H9 (cell line): ENCODE measurements around the gene HIBCH. TPM values are rescaled to one million over a fixed set of nuclear protein-coding genes. Genes with fewer than 3 reads are reported as not detected.

Source experiments
- DNase-seq: peaks from one replicate; pipeline ENCODE4 v3.0.0-alpha.2; 2017
- H2AFZ ChIP-seq: one replicate; pipeline ENCODE4 v1.6.1; 2013; ENCODE audit warnings: mild to moderate bottlenecking, low read length, control low read depth, moderate library complexity
- H2AK5ac ChIP-seq: 2 replicates; pipeline ENCODE4 v1.6.1; 2013; ENCODE audit warnings: low read length, control low read depth, mixed read lengths; ENCODE audit not compliant: insufficient read length
- H2BK120ac ChIP-seq: one replicate; pipeline ENCODE4 v1.6.1; 2013; ENCODE audit warnings: low read depth, mild to moderate bottlenecking, low read length, control low read depth, inconsistent platforms; ENCODE audit not compliant: poor library complexity, severe bottlenecking
- H2BK12ac ChIP-seq: 2 replicates; pipeline ENCODE4 v1.6.1; 2013; ENCODE audit warnings: low read length, control low read depth, mixed read lengths, low read depth; ENCODE audit not compliant: insufficient read length
- H2BK15ac ChIP-seq: 2 replicates; pipeline ENCODE4 v1.6.1; 2013; ENCODE audit warnings: low read depth, low read length, control low read depth
- H2BK20ac ChIP-seq: one replicate; pipeline ENCODE4 v1.6.1; 2013; ENCODE audit warnings: low read depth, mild to moderate bottlenecking, low read length, control low read depth, inconsistent platforms; ENCODE audit not compliant: poor library complexity, severe bottlenecking
- H2BK5ac ChIP-seq: 2 replicates; pipeline ENCODE4 v1.6.1; 2013; ENCODE audit warnings: low read length, control low read depth, mixed read lengths; ENCODE audit not compliant: insufficient read length
- H3K14ac ChIP-seq: 2 replicates; pipeline ENCODE4 v1.6.1; 2013; ENCODE audit warnings: low read length, control low read depth; ENCODE audit not compliant: insufficient read depth
- H3K18ac ChIP-seq: 2 replicates; pipeline ENCODE4 v1.6.1; 2013; ENCODE audit warnings: low read depth, mild to moderate bottlenecking, mixed read lengths, low read length, control low read depth; ENCODE audit not compliant: insufficient read length
- H3K23ac ChIP-seq: 2 replicates; pipeline ENCODE4 v1.6.1; 2013; ENCODE audit warnings: low read length, control low read depth, mixed read lengths, low read depth; ENCODE audit not compliant: insufficient read length
- H3K23me2 ChIP-seq: 2 replicates; pipeline ENCODE4 v1.6.1; 2013; ENCODE audit warnings: low read depth, mild to moderate bottlenecking, mixed read lengths, low read length, control low read depth; ENCODE audit not compliant: insufficient read length, poor library complexity, severe bottlenecking
- H3K27ac ChIP-seq: 2 replicates; pipeline ENCODE4 v1.5.1; 2013; ENCODE audit warnings: low read length, control low read depth, mixed read lengths, low read depth; ENCODE audit not compliant: insufficient read length
- H3K27me3 ChIP-seq: 2 replicates; pipeline ENCODE4 v1.6.1; 2013; ENCODE audit warnings: low read length, control low read depth, inconsistent platforms; ENCODE audit not compliant: insufficient read depth
- H3K4ac ChIP-seq: 2 replicates; pipeline ENCODE4 v1.6.1; 2013; ENCODE audit warnings: low read depth, mild to moderate bottlenecking, control low read depth, inconsistent platforms, low read length, moderate library complexity
- H3K4me1 ChIP-seq: 2 replicates; pipeline ENCODE4 v1.6.1; 2013; ENCODE audit warnings: low read length, control low read depth, inconsistent platforms; ENCODE audit not compliant: insufficient read depth
- H3K4me2 ChIP-seq: 2 replicates; pipeline ENCODE4 v1.6.1; 2013; ENCODE audit warnings: low read length, control low read depth, mixed read lengths; ENCODE audit not compliant: insufficient read length, insufficient read depth
- H3K56ac ChIP-seq: 2 replicates; pipeline ENCODE4 v1.6.1; 2013; ENCODE audit warnings: low read depth, mild to moderate bottlenecking, mixed read lengths, low read length, control low read depth; ENCODE audit not compliant: insufficient read length
- H3K79me1 ChIP-seq: 2 replicates; pipeline ENCODE4 v1.6.1; 2013; ENCODE audit warnings: low read depth, mild to moderate bottlenecking, moderate library complexity, low read length, control low read depth, inconsistent platforms; ENCODE audit not compliant: insufficient read depth, poor library complexity, severe bottlenecking
- H3K79me2 ChIP-seq: 2 replicates; pipeline ENCODE4 v1.6.1; 2013; ENCODE audit warnings: low read length, control low read depth, inconsistent platforms; ENCODE audit not compliant: insufficient read depth
- H3K9ac ChIP-seq: 2 replicates; pipeline ENCODE4 v1.6.1; 2013; ENCODE audit warnings: low read length, control low read depth, mixed read lengths; ENCODE audit not compliant: insufficient read length; ENCODE audit errors: extremely low read depth
- H3K9me3 ChIP-seq: one replicate; pipeline ENCODE4 v1.6.1; 2013; ENCODE audit warnings: low read depth, low read length, inconsistent platforms; ENCODE audit not compliant: control insufficient read depth
- H3T11ph ChIP-seq: one replicate; pipeline ENCODE4 v1.6.1; 2013; ENCODE audit warnings: mild to moderate bottlenecking, low read length, control low read depth, inconsistent platforms
- H4K20me1 ChIP-seq: one replicate; pipeline ENCODE4 v1.6.1; 2013; ENCODE audit not compliant: control insufficient read depth, insufficient read length, insufficient read depth
- H4K5ac ChIP-seq: 2 replicates; pipeline ENCODE4 v1.6.1; 2013; ENCODE audit warnings: low read depth, mild to moderate bottlenecking, mixed read lengths, low read length, control low read depth; ENCODE audit not compliant: insufficient read length
- H4K8ac ChIP-seq: replicated peaks from 2 replicates; pipeline ENCODE4 v1.6.1; 2013; ENCODE audit warnings: low read length, control low read depth, mixed read lengths, low read depth; ENCODE audit not compliant: insufficient read length
- H4K91ac ChIP-seq: 2 replicates; pipeline ENCODE4 v1.6.1; 2013; ENCODE audit warnings: low read depth, mild to moderate bottlenecking, moderate library complexity, mixed read lengths, low read length, control low read depth; ENCODE audit not compliant: insufficient read length
- H3K27ac Mint-ChIP-seq, 3 experiments: 2 replicates in 2 of 3; 3 replicates in 1 of 3; pipeline ENCODE4 v1.8.0; 2020 to 2021; ENCODE audit warnings: mixed read lengths in 3 of 3, mild to moderate bottlenecking in 1 of 3, moderate library complexity in 1 of 3
- H3K27me3 Mint-ChIP-seq: 2 replicates; pipeline ENCODE4 v1.8.0; 2021; ENCODE audit warnings: low read depth, mild to moderate bottlenecking, moderate library complexity, mixed read lengths
- H3K36me3 Mint-ChIP-seq, 3 experiments: 2 replicates in 2 of 3; 3 replicates in 1 of 3; pipeline ENCODE4 v1.8.0; 2020 to 2021; ENCODE audit warnings: low read depth in 3 of 3, mixed read lengths in 3 of 3; ENCODE audit not compliant: insufficient read depth in 1 of 3
- H3K4me1 Mint-ChIP-seq, 2 experiments: 2 replicates each; pipeline ENCODE4 v1.8.0; 2020; ENCODE audit warnings: mixed read lengths in 2 of 2
- H3K4me3 Mint-ChIP-seq, 2 experiments: 2 replicates in 1 of 2; 3 replicates in 1 of 2; pipeline ENCODE4 v1.8.0; 2020 to 2021; ENCODE audit warnings: mild to moderate bottlenecking in 2 of 2, mixed read lengths in 2 of 2, moderate library complexity in 1 of 2
- H3K9me3 Mint-ChIP-seq, 2 experiments: 2 replicates in 1 of 2; 3 replicates in 1 of 2; pipeline ENCODE4 v1.8.0; 2020; ENCODE audit warnings: mild to moderate bottlenecking in 2 of 2, mixed read lengths in 2 of 2, moderate library complexity in 1 of 2
- CTCF ChIP-seq: fragments of 200-600 bp; sonication (generic); conservative IDR thresholded peaks from 3 replicates; pipeline ENCODE4 v1.8.0; 2021; ENCODE audit warnings: antibody characterized with exemption, mild to moderate bottlenecking
- total RNA-seq: library from RNA; stranded (reverse); gene quantifications from 2 replicates; pipeline ENCODE4 v1.2.1, GENCODE V29; 2021

Gene HIBCH
- total RNA-seq, 1 experiment from 2014 or later = 28.0 TPM

GRCh38 chr2:190202018-190202417 lies 117.6 kb downstream of the HIBCH start:
- H2BK20ac ChIP-seq = no peak overlapping the region
- no peak overlapping the region for H2AK5ac ChIP-seq
- H2BK120ac ChIP-seq = no peak overlapping the region
- no peaks in the 10 kb centered on the region for H3K27me3 ChIP-seq
- no peak overlapping the region for H2BK15ac ChIP-seq
- no peak overlapping the region for H2AFZ ChIP-seq
- no peak for DNase-seq
- no peak overlapping the region for H3K18ac ChIP-seq
- H3K4ac ChIP-seq = no peak overlapping the region
- H3K27ac ChIP-seq = no peak overlapping the region
- H2BK5ac ChIP-seq = no peak overlapping the region
- no peak overlapping the region for H2BK12ac ChIP-seq
- no peaks in the 10 kb centered on the region for H3K23me2 ChIP-seq
- H3K9me3 ChIP-seq = no peaks in the 10 kb centered on the region
- no peaks in the 10 kb centered on the region for H3K79me1 ChIP-seq
- no peaks in the 10 kb centered on the region for H4K20me1 ChIP-seq
- no peak overlapping the region for H3K27ac Mint-ChIP-seq
- no peak overlapping the region for H4K8ac ChIP-seq
- H3K36me3 Mint-ChIP-seq = peaks cover 0 to 3% (median 0%) of the 10 kb centered on the region in 3 experiments; a peak in 2 of 7 replicates
- H3K4me3 Mint-ChIP-seq = no peak overlapping the region
- peaks cover 0 to 7% of the 10 kb centered on the region in 2 experiments; a peak in 1 of 4 replicates for H3K4me1 Mint-ChIP-seq
- no peak overlapping the region for H3K4me2 ChIP-seq
- H3K4me1 ChIP-seq = no peaks in the 10 kb centered on the region
- no peak overlapping the region for H4K91ac ChIP-seq
- H3K9me3 Mint-ChIP-seq = no peaks in the 10 kb centered on the region
- no peak overlapping the region for H3K9ac ChIP-seq
- no peaks in the 10 kb centered on the region for H3K79me2 ChIP-seq
- no peak for TF ChIP-seq CTCF
- H4K5ac ChIP-seq = no peak overlapping the region
- H3K27me3 Mint-ChIP-seq = no peaks in the 10 kb centered on the region
- H3T11ph ChIP-seq = no peak overlapping the region
- no peak overlapping the region for H3K23ac ChIP-seq
- no peak overlapping the region for H3K14ac ChIP-seq
- no peak overlapping the region for H3K56ac ChIP-seq
